A549 (cell line): ENCODE data around the gene WDR62. TPM values are rescaled to one million over a fixed set of nuclear protein-coding genes. Genes with fewer than 3 reads are reported as not detected.
"Not testable (repeated sequence)": the region's sequence is repeated elsewhere in the genome, so short reads cannot be mapped to it uniquely, and the experiment has no call there.

Experiments
- ATAC-seq, 2 experiments: fragments of 200-7000 bp in 1 of 2; fragments of >200 bp in 1 of 2; cut with Nextera tagmentation in 1 of 2; cut with Tn5 transposase in 1 of 2; 3 replicates each; pipeline versions ENCODE4 v1.8.0 to v1.9.1; 2018 to 2020; ENCODE audit warnings: mild to moderate bottlenecking in 1 of 2, moderate library complexity in 1 of 2
- CTCF ChIA-PET: fragments of 300-600 bp; sonication (Branson Sonifier 250); formaldehyde crosslinking; extraction: SDS; loops from one replicate; lab custom pipeline; 2021; ENCODE audit warnings: antibody characterized with exemption, inconsistent platforms; lab: Yijun Ruan, JAX
- POLR2A ChIA-PET: fragments of 350-600 bp; formaldehyde crosslinking; extraction: SDS; loops from one replicate; lab custom pipeline; 2021; ENCODE audit warnings: antibody characterized with exemption, inconsistent platforms; lab: Yijun Ruan, JAX
- DNase-seq, 2 experiments: peaks; one replicate each; pipeline versions ENCODE4 v3.0.0 to v3.0.0-alpha.2; 2011 to 2016; ENCODE audit warnings: low read depth in 1 of 2, low spot score in 1 of 2
- FAIRE-seq: peaks from 2 replicates; lab custom pipeline; 2011; peaks lifted over from hg19 to GRCh38; lab: Jason Lieb, UNC
- H3K27ac ChIP-seq, 2 experiments: fragments of >200 bp; sonication (Bioruptor Twin); formaldehyde crosslinking; 3 replicates each; pipeline ENCODE4 v1.5.1; 2016 to 2017
- H3K4me1 ChIP-seq: fragments of >200 bp; sonication (Bioruptor Twin); formaldehyde crosslinking; 3 replicates; pipeline ENCODE4 v1.6.1; 2016
- H3K4me2 ChIP-seq: fragments of >200 bp; sonication (Bioruptor Twin); formaldehyde crosslinking; 3 replicates; pipeline ENCODE4 v1.6.1; 2016
- H3K4me3 ChIP-seq: fragments of >200 bp; sonication (Bioruptor Twin); formaldehyde crosslinking; 3 replicates; pipeline ENCODE4 v1.5.1; 2016
- H3K9me3 ChIP-seq: fragments of >200 bp; sonication (Bioruptor Twin); formaldehyde crosslinking; 3 replicates; pipeline ENCODE4 v1.6.1; 2016
- CBX2 ChIP-seq: fragments of 200-600 bp; sonication (generic); IDR thresholded peaks from 2 replicates; pipeline ENCODE4 v1.6.1; 2016; ENCODE audit warnings: low read depth, mild to moderate bottlenecking, borderline replicate concordance
- CEBPB ChIP-seq, 2 experiments: fragments of >200 bp in 1 of 2; sonication (Bioruptor Twin) in 1 of 2; formaldehyde crosslinking in 1 of 2; IDR thresholded peaks; 2 replicates each; pipeline ENCODE4 v1.6.1; 2012 to 2016
- CHD2 ChIP-seq: fragments of 150-350 bp; IDR thresholded peaks from 2 replicates; pipeline ENCODE4 v1.6.1; 2014; ENCODE audit warnings: low read length; ENCODE audit not compliant: partially characterized antibody
- CHD4 ChIP-seq: fragments of 200-600 bp; sonication (generic); IDR thresholded peaks from 2 replicates; pipeline ENCODE4 v1.6.1; 2016; ENCODE audit warnings: antibody characterized with exemption, mild to moderate bottlenecking, borderline replicate concordance
- EHF ChIP-seq: fragments of 250-450 bp; sonication (Bioruptor Pico); IDR thresholded peaks from 2 replicates; pipeline ENCODE4 v1.5.0; 2020; ENCODE audit warnings: mild to moderate bottlenecking
- EHMT2 ChIP-seq: fragments of 200-600 bp; sonication (generic); IDR thresholded peaks from 2 replicates; pipeline ENCODE4 v1.6.1; 2016; ENCODE audit warnings: antibody characterized with exemption, low read depth, mild to moderate bottlenecking, moderate library complexity
- EP300 ChIP-seq, 2 experiments: fragments of >200 bp; sonication (Bioruptor Twin); formaldehyde crosslinking; IDR thresholded peaks; 2 replicates in 1 of 2; 3 replicates in 1 of 2; pipeline ENCODE4 v1.6.1; 2016 to 2017
- ESRRA ChIP-seq: fragments of 150-350 bp; IDR thresholded peaks from 2 replicates; pipeline ENCODE4 v1.6.1; 2014; ENCODE audit warnings: mild to moderate bottlenecking, low read length, borderline replicate concordance
- HDAC2 ChIP-seq: fragments of 200-600 bp; sonication (generic); IDR thresholded peaks from 2 replicates; pipeline ENCODE4 v1.6.1; 2016
- HOXB13 ChIP-seq: fragments of 250-450 bp; sonication (Bioruptor Pico); IDR thresholded peaks from 2 replicates; pipeline ENCODE4 v1.5.0; 2020; ENCODE audit warnings: low read depth, mild to moderate bottlenecking, moderate library complexity
- NFE2L2 ChIP-seq: fragments of 150-350 bp; conservative IDR thresholded peaks from 2 replicates; pipeline ENCODE4 v1.6.1; 2014; ENCODE audit warnings: low read length
- RARB ChIP-seq: fragments of 250-450 bp; sonication (Bioruptor Pico); IDR thresholded peaks from 2 replicates; pipeline ENCODE4 v1.8.0; 2021; ENCODE audit warnings: mild to moderate bottlenecking, moderate library complexity
- REST ChIP-seq: fragments of 200-600 bp; sonication (generic); IDR thresholded peaks from 2 replicates; pipeline ENCODE4 v1.6.1; 2016; ENCODE audit warnings: antibody characterized with exemption, mild to moderate bottlenecking, moderate library complexity
- SMC3 ChIP-seq: fragments of >200 bp; sonication (Bioruptor Twin); formaldehyde crosslinking; IDR thresholded peaks from 3 replicates; pipeline ENCODE4 v1.6.1; 2018; ENCODE audit warnings: inconsistent platforms
- TFCP2L1 ChIP-seq: fragments of 250-450 bp; sonication (Bioruptor Pico); IDR thresholded peaks from 2 replicates; pipeline ENCODE4 v1.5.0; 2021; ENCODE audit warnings: mild to moderate bottlenecking
- USF2 ChIP-seq: fragments of 450-650 bp; IDR thresholded peaks from 2 replicates; pipeline ENCODE4 v1.6.1; 2014; ENCODE audit warnings: antibody characterized with exemption
- ZC3H11A ChIP-seq: fragments of 450-650 bp; IDR thresholded peaks from 2 replicates; pipeline ENCODE4 v1.6.1; 2014; ENCODE audit warnings: antibody characterized with exemption, mild to moderate bottlenecking
- ZFP36 ChIP-seq: fragments of 450-650 bp; IDR thresholded peaks from 2 replicates; pipeline ENCODE4 v1.6.1; 2014; ENCODE audit warnings: borderline replicate concordance; ENCODE audit not compliant: partially characterized antibody
- ZNF302 ChIP-seq: fragments of 250-450 bp; sonication (Bioruptor Pico); IDR thresholded peaks from 2 replicates; pipeline ENCODE4 v1.9.0; 2021; ENCODE audit warnings: inconsistent platforms, mild to moderate bottlenecking, moderate library complexity
- WGBS: methylation state at CpG from one replicate; pipeline ENCODE4 v1.1.6; 2017; ENCODE audit errors: missing lambda C conversion rate; 5-methylcytosine and 5-hydroxymethylcytosine counted together
- polyA plus RNA-seq, 4 experiments: library from polyadenylated mRNA; depleted of rRNA in 3 of 4; stranded (reverse); fragments of >200 nt; fragmentation: RNase III in 1 of 4; extraction: RNeasy Plus Mini Kit Qiagen cat#74134 plus additional on column Dnase treatment in 1 of 4; gene quantifications; 2 replicates in 3 of 4; 3 replicates in 1 of 4; pipeline ENCODE4 v1.2.3, GENCODE V29; 2011 to 2017

The WDR62 gene
- polyA plus RNA-seq, 2 of the 4 experiments (the other 2 are of a cell fraction) = 15.5 to 32.9 TPM

- no peak overlapping the region for H3K4me2 ChIP-seq
- H3K4me3 ChIP-seq = no peak overlapping the region
- H3K27ac ChIP-seq = peak overlapping the region in 1 of 2 experiments; percentile 58; a peak in 1 of 6 replicates
- CTCF ChIA-PET = interaction anchor here (0.9 to 2.6 kb wide), 3 partner anchors 11 to 48 kb away, joined by 3 to 10 read pairs (median 4); partner anchors contain the start of gene THAP8
- peak; percentile 88 for FAIRE-seq
- no peak for TF ChIP-seq CEBPB (IDR thresholded peaks at IDR 0.05)
- TF ChIP-seq NFE2L2 = no peak
- no peak for TF ChIP-seq EP300 (IDR thresholded peaks at IDR 0.05)
- TF ChIP-seq ZNF302 (CRISPR knock-in tag) = no peak
- TF ChIP-seq USF2 = no peak
- no peak for TF ChIP-seq REST
- TF ChIP-seq EHF (CRISPR knock-in tag) = no peak
- no peak for TF ChIP-seq EHMT2
- TF ChIP-seq CHD4 = no peak
- TF ChIP-seq, all 56 proteins: peak for 0
- DNase-seq = no peak
- Histone ChIP-seq H3K9me3 (no peaks in the 10 kb centered on the region), H3K4me1 (peaks cover 20% of the 10 kb centered on the region)
- WGBS = 89% methylated on average over 6 of the region's 6 CpGs
- POLR2A ChIA-PET = no interaction called here
- ATAC-seq = no peak
These were observed 14.2 kb upstream of the WDR62 start for GRCh38 chr19:36040495-36040894.

- not testable (repeated sequence) for H3K9me3 ChIP-seq, DNase-seq, ATAC-seq, FAIRE-seq, H3K4me3 ChIP-seq
- peak overlapping the region; percentile 54 for H3K4me2 ChIP-seq
- peak overlapping the region; percentile 41 to 58; a peak in 5 of 6 replicates for H3K27ac ChIP-seq
- ChIA-PET POLR2A (interaction anchor here (1.2 kb wide), 1 partner anchor 27 kb away, joined by 5 read pairs; the partner anchor contains the start of gene ALKBH6), CTCF (interaction anchor here (0.6 to 2.6 kb wide), 4 partner anchors 12 to 109 kb away, joined by 3 to 10 read pairs (median 3); no protein-coding TSS in a partner anchor)
- 85% methylated on average over 6 of the region's 6 CpGs for WGBS
- peaks cover 20% of the 10 kb centered on the region for H3K4me1 ChIP-seq
- TF ChIP-seq CEBPB (IDR thresholded peaks at IDR 0.05) = peak; percentile 95 to 97
- TF ChIP-seq, all 56 proteins: peak for 1; not testable (repeated sequence) for 55
These were observed 13.6 kb upstream of the WDR62 start for GRCh38 chr19:36041092-36041491.

GRCh38 chr19:36041831-36042230 is 12.9 kb upstream of the WDR62 start:
- CTCF ChIA-PET = interaction anchor here (0.7 to 1.2 kb wide), 3 partner anchors 13 to 95 kb away, joined by 3 read pairs; no protein-coding TSS in a partner anchor
- Histone ChIP-seq H3K4me1 (peaks cover 20% of the 10 kb centered on the region), H3K4me2 (peak overlapping the region; percentile 54), H3K9me3 (no peaks in the 10 kb centered on the region), H3K27ac (peak overlapping the region; percentile 50 to 58; a peak in 5 of 6 replicates), H3K4me3 (no peak overlapping the region)
- TF ChIP-seq CBX2 (no peak), CEBPB (IDR thresholded peaks at IDR 0.05) (peak; percentile 56 to 77; a peak in 3 of 4 replicates)
- 17% methylated on average over 3 of the region's 3 CpGs for WGBS
- FAIRE-seq (no peak), DNase-seq (peak in 1 of 2 experiments; percentile 72), ATAC-seq (peak; percentile 65 to 74; a peak in 5 of 6 replicates)
- POLR2A ChIA-PET = interaction anchor here (0.7 to 1.2 kb wide), 3 partner anchors 12 to 72 kb away, joined by 4 to 8 read pairs (median 5); partner anchors contain the start of genes ALKBH6 and THAP8

GRCh38 chr19:36043952-36044351 is 10.7 kb upstream of the WDR62 start:
- H3K9me3 ChIP-seq = no peaks in the 10 kb centered on the region
- POLR2A ChIA-PET = interaction anchor here (2.0 kb wide), 1 partner anchor 10 kb away, joined by 5 read pairs; the partner anchor contains the start of gene THAP8
- FAIRE-seq = peak; percentile 86
- peaks cover 20% of the 10 kb centered on the region for H3K4me1 ChIP-seq
- ATAC-seq = no peak
- no peak overlapping the region for H3K4me2 ChIP-seq
- 92% methylated on average over 2 of the region's 2 CpGs for WGBS
- H3K4me3 ChIP-seq = no peak overlapping the region
- H3K27ac ChIP-seq = no peak overlapping the region
- DNase-seq = no peak
- no peak for TF ChIP-seq ZFP36
- no peak for TF ChIP-seq ZC3H11A
- TF ChIP-seq CHD2 = no peak
- no peak for TF ChIP-seq EHMT2
- no peak for TF ChIP-seq HOXB13 (CRISPR knock-in tag)
- no peak for TF ChIP-seq SMC3
- TF ChIP-seq HDAC2 = no peak
- no peak for TF ChIP-seq TFCP2L1 (CRISPR knock-in tag)
- no peak for TF ChIP-seq ESRRA
- no peak for TF ChIP-seq RARB (CRISPR knock-in tag)
- CTCF ChIA-PET = interaction anchor here (0.8 to 1.7 kb wide), 4 partner anchors 16 to 69 kb away, joined by 3 to 6 read pairs (median 3); no protein-coding TSS in a partner anchor
